Measurements from ENCODE around the gene HNRNPU. TPM values are rescaled to one million over a fixed set of nuclear protein-coding genes. Genes with fewer than 3 reads are reported as not detected.

The HNRNPU gene
- polyA plus RNA-seq, 1 experiment: 262 TPM

DNA sequence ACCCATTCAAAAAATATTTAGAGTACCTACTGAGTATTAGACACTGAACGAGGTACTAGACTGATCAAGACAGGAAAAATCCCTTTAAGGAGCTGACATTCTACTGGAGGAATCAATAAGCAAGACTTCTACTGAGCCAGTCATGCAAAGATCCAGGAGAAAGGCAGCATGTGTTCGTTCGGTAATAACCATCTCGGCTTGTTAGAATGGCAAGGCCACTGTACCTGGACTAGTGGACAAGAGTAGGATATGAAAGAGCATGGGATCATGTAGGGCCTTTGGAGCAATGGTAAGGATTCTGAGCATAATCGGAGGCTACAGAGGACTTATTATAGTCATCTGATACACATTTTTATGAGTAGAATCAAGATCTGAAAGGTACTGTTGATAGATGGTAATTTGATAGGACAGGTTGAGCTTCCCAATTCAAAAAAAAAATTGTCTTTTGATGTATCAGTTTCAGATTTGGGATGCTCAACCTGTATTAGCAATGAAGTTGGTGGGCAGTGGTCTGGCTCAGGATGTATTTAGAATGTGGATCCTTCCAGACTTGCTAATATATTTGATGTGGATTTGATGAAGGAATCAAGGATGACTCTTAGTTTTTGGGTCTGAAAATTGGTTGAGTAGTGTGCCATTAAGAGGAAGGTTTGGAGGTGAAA lies 26.6 kb downstream of the HNRNPU start:
- Histone ChIP-seq H3K27me3 (ENCODE audit: control insufficient read depth, insufficient read depth, low read length) (no peaks in the 10 kb centered on the region), H3K4me3 (ENCODE audit: low read depth, low read length) (peak overlapping the region; percentile 65), H3K9me3 (ENCODE audit: control insufficient read depth, insufficient read depth, low read length) (no peaks in the 10 kb centered on the region), H3K27ac (ENCODE audit: low read depth, low read length) (no peak overlapping the region)
- TF ChIP-seq, protein P1, sequence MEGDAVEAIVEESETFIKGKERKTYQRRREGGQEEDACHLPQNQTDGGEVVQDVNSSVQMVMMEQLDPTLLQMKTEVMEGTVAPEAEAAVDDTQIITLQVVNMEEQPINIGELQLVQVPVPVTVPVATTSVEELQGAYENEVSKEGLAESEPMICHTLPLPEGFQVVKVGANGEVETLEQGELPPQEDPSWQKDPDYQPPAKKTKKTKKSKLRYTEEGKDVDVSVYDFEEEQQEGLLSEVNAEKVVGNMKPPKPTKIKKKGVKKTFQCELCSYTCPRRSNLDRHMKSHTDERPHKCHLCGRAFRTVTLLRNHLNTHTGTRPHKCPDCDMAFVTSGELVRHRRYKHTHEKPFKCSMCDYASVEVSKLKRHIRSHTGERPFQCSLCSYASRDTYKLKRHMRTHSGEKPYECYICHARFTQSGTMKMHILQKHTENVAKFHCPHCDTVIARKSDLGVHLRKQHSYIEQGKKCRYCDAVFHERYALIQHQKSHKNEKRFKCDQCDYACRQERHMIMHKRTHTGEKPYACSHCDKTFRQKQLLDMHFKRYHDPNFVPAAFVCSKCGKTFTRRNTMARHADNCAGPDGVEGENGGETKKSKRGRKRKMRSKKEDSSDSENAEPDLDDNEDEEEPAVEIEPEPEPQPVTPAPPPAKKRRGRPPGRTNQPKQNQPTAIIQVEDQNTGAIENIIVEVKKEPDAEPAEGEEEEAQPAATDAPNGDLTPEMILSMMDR (IDR thresholded peaks at IDR 0.05; ENCODE audit: low read depth, low read length): no peak
- no peak for DNase-seq (ENCODE audit: low read depth, low spot score)
- POLR2A ChIA-PET: no interaction called here
- CTCF ChIA-PET: interaction anchor here (1.0 to 3.7 kb wide), 3 partner anchors 205 to 242 kb away, joined by 3 to 33 read pairs (median 3); no protein-coding TSS in a partner anchor

DNA sequence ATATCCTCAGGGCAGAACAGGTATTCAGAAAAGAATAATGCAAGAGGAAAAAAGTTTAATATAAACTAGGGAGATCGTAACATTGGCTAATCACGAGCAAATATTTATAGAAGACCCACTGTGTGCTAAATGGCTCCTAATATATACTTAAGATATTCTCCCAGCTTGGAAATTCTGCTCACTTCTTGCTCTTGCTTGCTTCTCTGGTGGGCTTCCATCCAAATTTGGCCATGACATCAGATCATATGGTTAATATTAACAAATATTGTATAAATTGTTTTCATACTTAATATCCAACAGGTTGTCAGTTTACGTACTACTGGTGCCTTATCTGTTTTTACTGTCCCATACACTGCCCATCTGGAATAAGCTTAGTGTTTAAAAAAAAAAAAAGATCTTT lies 27.8 kb downstream of the HNRNPU start:
- Histone ChIP-seq H3K9me3 (ENCODE audit: control insufficient read depth, insufficient read depth, low read length) (no peaks in the 10 kb centered on the region), H3K4me3 (ENCODE audit: low read depth, low read length) (peak overlapping the region; percentile 65), H3K27ac (ENCODE audit: low read depth, low read length) (no peak overlapping the region), H3K27me3 (ENCODE audit: control insufficient read depth, insufficient read depth, low read length) (no peaks in the 10 kb centered on the region)
- ChIA-PET POLR2A (interaction anchor here (0.7 to 2.0 kb wide), 4 partner anchors 10 to 220 kb away, joined by 3 to 18 read pairs (median 5); partner anchors contain the start of gene HNRNPU), CTCF (interaction anchor here (0.9 to 3.7 kb wide), 3 partner anchors 27 to 237 kb away, joined by 3 to 33 read pairs (median 4); no protein-coding TSS in a partner anchor)
- DNase-seq (ENCODE audit: low read depth, low spot score): no peak
- TF ChIP-seq, protein P1 (IDR thresholded peaks at IDR 0.05; ENCODE audit: low read depth, low read length): no peak

DNA sequence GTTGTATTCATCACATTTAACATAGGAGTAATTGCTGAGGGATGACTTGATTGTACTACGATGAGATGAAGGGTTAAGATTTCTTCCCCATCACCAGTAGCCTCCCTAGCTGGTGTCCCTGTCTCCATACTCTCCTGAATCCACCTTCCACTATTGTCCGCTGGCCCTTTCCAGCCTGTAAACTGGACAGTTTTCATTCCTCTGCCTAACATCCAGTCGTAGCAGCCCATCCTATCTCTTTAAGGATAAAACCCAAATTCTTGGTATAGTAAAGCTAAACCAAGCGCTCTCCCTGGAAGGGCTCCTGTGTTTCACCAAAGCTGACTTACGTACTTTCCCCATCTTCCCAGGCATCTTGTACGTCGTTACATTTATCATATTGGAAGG lies 28.2 kb downstream of the HNRNPU start:
- ChIA-PET POLR2A (interaction anchor here (0.8 to 2.0 kb wide), 4 partner anchors 10 to 207 kb away, joined by 4 to 18 read pairs (median 6); partner anchors contain the start of gene HNRNPU), CTCF (interaction anchor here (0.9 to 3.7 kb wide), 2 partner anchors 28 to 207 kb away, joined by 4 to 33 read pairs; no protein-coding TSS in a partner anchor)
- DNase-seq (ENCODE audit: low read depth, low spot score): no peak

DNA sequence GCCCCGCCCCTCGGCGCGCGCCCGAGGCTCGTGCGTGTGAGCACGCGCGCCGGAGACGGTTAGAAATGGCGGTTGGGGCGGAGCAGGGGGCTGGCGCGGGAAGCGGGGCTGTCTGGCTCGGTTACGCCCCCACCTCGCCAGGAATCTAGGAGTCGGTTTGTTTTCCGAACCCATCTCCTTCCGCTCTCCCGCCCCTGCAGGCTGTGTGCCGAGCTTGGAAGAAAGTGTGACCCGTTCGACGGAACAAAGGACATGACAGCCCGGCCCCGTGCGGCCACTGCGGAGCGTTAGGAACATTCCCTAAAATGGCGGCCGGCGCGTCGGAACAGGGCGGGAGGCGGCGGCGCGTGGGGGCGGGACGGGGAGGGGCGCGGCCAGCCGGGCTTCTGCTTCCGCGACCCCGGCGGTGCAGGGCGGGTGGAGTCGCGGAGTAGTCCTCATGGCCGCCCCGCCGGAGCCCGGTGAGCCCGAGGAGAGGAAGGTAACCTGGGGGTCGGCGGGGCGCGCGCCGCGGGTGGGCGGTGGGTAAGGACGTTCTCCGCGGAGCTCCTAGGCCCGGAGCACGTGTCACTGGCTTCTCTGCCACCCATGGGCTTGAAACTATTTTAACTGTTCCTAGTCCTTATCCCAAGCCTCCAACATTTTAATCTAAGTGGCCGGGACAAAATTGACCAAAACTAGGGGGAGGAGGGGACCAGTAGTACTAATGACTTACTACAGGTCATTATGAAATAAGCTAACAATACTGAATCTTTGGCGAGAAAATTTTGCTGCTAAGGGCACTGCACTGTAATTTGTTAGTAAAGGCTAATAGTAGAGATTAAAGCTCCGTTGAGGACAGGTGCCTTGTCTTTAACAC lies 28.8 kb downstream of the HNRNPU start, which contains the start of gene COX20:
Gene COX20, plus strand, starts transcription at position 383 of the 859 bp plus-strand sequence. Its CDS starts 57 bp downstream, at position 440.
- POLR2A ChIA-PET: interaction anchor here (0.6 to 2.0 kb wide), 9 partner anchors 11 to 1513 kb away, joined by 3 to 18 read pairs (median 5); partner anchors contain the start of gene HNRNPU
- Histone ChIP-seq H3K27me3 (ENCODE audit: control insufficient read depth, insufficient read depth, low read length) (no peaks in the 10 kb centered on the region), H3K27ac (ENCODE audit: low read depth, low read length) (peak within 1 kb of the TSS; percentile 99), H3K9me3 (ENCODE audit: control insufficient read depth, insufficient read depth, low read length) (no peaks in the 10 kb centered on the region), H3K4me3 (ENCODE audit: low read depth, low read length) (peak within 1 kb of the TSS; percentile 65)
- TF ChIP-seq, protein P1 (IDR thresholded peaks at IDR 0.05; ENCODE audit: low read depth, low read length): no peak
- CTCF ChIA-PET: interaction anchor here (0.9 to 3.7 kb wide), 2 partner anchors 28 to 207 kb away, joined by 4 to 33 read pairs; no protein-coding TSS in a partner anchor
- DNase-seq (ENCODE audit: low read depth, low spot score): peak; percentile 72

More for the DNA sequence above, 28.2 kb downstream of the HNRNPU start:
- H3K27me3 ChIP-seq (ENCODE audit: control insufficient read depth, insufficient read depth, low read length): no peaks in the 10 kb centered on the region
- H3K4me3 ChIP-seq (ENCODE audit: low read depth, low read length): peak overlapping the region; percentile 65
- H3K9me3 ChIP-seq (ENCODE audit: control insufficient read depth, insufficient read depth, low read length): no peaks in the 10 kb centered on the region
- TF ChIP-seq, protein P1 (IDR thresholded peaks at IDR 0.05; ENCODE audit: low read depth, low read length): no peak
- H3K27ac ChIP-seq (ENCODE audit: low read depth, low read length): peak overlapping the region; percentile 40
